ENCODE results near the gene YOD1.

DNA sequence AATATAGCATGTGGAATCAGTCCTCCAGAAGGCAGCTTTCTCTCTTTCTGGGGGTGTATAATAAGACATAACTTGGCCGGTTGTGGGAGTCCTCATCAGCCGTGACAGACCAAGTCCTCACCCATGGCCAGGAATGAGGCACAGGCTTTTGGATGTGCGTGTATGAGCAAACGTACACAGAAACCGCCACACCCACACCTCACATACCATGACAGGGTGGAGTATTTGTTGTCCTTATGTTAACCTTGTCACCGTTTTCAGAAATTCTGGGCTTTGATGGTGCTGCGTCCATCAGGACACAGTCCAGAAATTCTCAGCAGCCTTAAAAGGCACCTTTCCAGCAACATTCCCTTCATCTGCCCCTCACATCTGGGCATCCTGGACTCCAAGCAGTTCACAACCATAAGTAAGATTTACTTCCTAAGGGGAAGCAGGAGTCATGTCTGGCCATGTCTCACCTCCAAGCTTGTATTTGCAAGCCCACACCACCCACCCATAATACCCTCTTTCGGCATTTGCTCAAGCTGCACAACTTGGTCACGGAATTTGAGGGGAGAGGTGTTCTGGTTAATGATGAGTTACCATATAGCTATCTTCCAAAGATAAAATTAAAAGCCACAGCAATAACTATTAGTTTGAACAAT lies 30.8 kb downstream of the YOD1 start:
- TF ChIP-seq, protein P1, sequence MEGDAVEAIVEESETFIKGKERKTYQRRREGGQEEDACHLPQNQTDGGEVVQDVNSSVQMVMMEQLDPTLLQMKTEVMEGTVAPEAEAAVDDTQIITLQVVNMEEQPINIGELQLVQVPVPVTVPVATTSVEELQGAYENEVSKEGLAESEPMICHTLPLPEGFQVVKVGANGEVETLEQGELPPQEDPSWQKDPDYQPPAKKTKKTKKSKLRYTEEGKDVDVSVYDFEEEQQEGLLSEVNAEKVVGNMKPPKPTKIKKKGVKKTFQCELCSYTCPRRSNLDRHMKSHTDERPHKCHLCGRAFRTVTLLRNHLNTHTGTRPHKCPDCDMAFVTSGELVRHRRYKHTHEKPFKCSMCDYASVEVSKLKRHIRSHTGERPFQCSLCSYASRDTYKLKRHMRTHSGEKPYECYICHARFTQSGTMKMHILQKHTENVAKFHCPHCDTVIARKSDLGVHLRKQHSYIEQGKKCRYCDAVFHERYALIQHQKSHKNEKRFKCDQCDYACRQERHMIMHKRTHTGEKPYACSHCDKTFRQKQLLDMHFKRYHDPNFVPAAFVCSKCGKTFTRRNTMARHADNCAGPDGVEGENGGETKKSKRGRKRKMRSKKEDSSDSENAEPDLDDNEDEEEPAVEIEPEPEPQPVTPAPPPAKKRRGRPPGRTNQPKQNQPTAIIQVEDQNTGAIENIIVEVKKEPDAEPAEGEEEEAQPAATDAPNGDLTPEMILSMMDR (IDR thresholded peaks at IDR 0.05), result no peak
- TF ChIP-seq ZFX (IDR thresholded peaks at IDR 0.05; ENCODE audit: borderline replicate concordance), result no peak

All from 22Rv1 (cell line).